Endothelial cell of umbilical vein (primary cell): ENCODE measurements around the gene RAI1. TPM values are rescaled to one million over a fixed set of nuclear protein-coding genes. Genes with fewer than 3 reads are reported as not detected.

ENCODE experiments used
- BruUV-seq: library from RNA; stranded (reverse); fragments of 400-500 nt; replicated peaks from 2 replicates; lab custom pipeline; 2021; lab: Mats Ljungman, UMichigan
- CTCF ChIA-PET: fragments of 300-600, 350-600 bp; sonication (Branson Sonifier 250); formaldehyde crosslinking; loops from one replicate; lab custom pipeline; 2021; ENCODE audit warnings: antibody characterized with exemption, inconsistent platforms; lab: Charles Lee
- POLR2A ChIA-PET: fragments of 300-600, 350-600 bp; sonication (Branson Sonifier 250); formaldehyde crosslinking; loops from one replicate; lab custom pipeline; 2021; ENCODE audit warnings: antibody characterized with exemption, inconsistent platforms; lab: Charles Lee
- DNase-seq: peaks from one replicate; pipeline ENCODE4 v3.0.0-alpha.2; 2011; ENCODE audit warnings: low read depth, low spot score
- FAIRE-seq: peaks from 2 replicates; lab custom pipeline; 2011; peaks lifted over from hg19 to GRCh38; lab: Jason Lieb, UNC
- H2AFZ ChIP-seq: 2 replicates; pipeline ENCODE4 v1.6.0; 2012; ENCODE audit warnings: low read depth, low read length, control low read depth, inconsistent platforms
- H3K27ac ChIP-seq: 2 replicates; pipeline ENCODE4 v1.5.1; 2011; ENCODE audit warnings: low read depth, mild to moderate bottlenecking, control low read depth, low read length, moderate library complexity; ENCODE audit not compliant: insufficient read depth
- H3K27me3 ChIP-seq, 2 experiments: 2 replicates each; pipeline versions ENCODE4 v1.6.0 to v1.6.1; 2011; ENCODE audit warnings: low read length in 2 of 2, mixed read lengths in 1 of 2; ENCODE audit not compliant: control insufficient read depth in 2 of 2, insufficient read depth in 2 of 2
- H3K36me3 ChIP-seq, 2 experiments: 2 replicates in 1 of 2; 3 replicates in 1 of 2; pipeline ENCODE4 v1.5.1; 2011; ENCODE audit warnings: low read length in 2 of 2, mild to moderate bottlenecking in 1 of 2, moderate library complexity in 1 of 2; ENCODE audit not compliant: control insufficient read depth in 2 of 2, insufficient read depth in 2 of 2; ENCODE audit errors: extremely low read depth in 1 of 2
- H3K4me1 ChIP-seq: 3 replicates; pipeline ENCODE4 v1.5.1; 2011; ENCODE audit warnings: mild to moderate bottlenecking, low read length; ENCODE audit not compliant: control insufficient read depth, insufficient read depth; ENCODE audit errors: extremely low read depth
- H3K4me2 ChIP-seq: 2 replicates; pipeline ENCODE4 v1.6.1; 2011; ENCODE audit warnings: low read length, control low read depth, mixed read lengths; ENCODE audit not compliant: insufficient read depth
- H3K4me3 ChIP-seq, 3 experiments: fragments of 200-600 bp in 1 of 3; sonication (generic), shearing (Covaris generic) in 1 of 3; replicated peaks in 1 of 3; 2 replicates each; pipeline ENCODE4 v1.5.1; 2011 to 2016; ENCODE audit warnings: control low read depth in 3 of 3, low read length in 3 of 3, mild to moderate bottlenecking in 2 of 3, inconsistent platforms in 1 of 3, low read depth in 1 of 3, moderate library complexity in 1 of 3; ENCODE audit not compliant: insufficient read depth in 1 of 3
- H3K79me2 ChIP-seq: 2 replicates; pipeline ENCODE4 v1.6.0; 2012; ENCODE audit warnings: low read length, inconsistent platforms; ENCODE audit not compliant: control insufficient read depth, insufficient read depth
- H3K9ac ChIP-seq: replicated peaks from 2 replicates; pipeline ENCODE3; 2011; ENCODE audit warnings: low read length, control low read depth; ENCODE audit not compliant: insufficient read depth; ENCODE audit errors: extremely low read depth
- H3K9me1 ChIP-seq: replicated peaks from 3 replicates; pipeline ENCODE4 v1.6.0; 2011; ENCODE audit warnings: mild to moderate bottlenecking, low read length; ENCODE audit not compliant: control insufficient read depth, insufficient read depth; ENCODE audit errors: extremely low read depth
- H3K9me3 ChIP-seq: replicated peaks from 2 replicates; pipeline ENCODE4 v1.5.1; 2012; ENCODE audit warnings: low read length, inconsistent platforms; ENCODE audit not compliant: control insufficient read depth, insufficient read depth
- H4K20me1 ChIP-seq: replicated peaks from 2 replicates; pipeline ENCODE3; 2011; ENCODE audit warnings: mild to moderate bottlenecking, low read length; ENCODE audit not compliant: control insufficient read depth, insufficient read depth; ENCODE audit errors: extremely low read depth
- CTCF ChIP-seq, 2 donors: IDR thresholded peaks; 1 replicate in 1 of 2; 2 replicates in 1 of 2; pipeline ENCODE4 v1.5.1; 2011; ENCODE audit warnings: low read length in 2 of 2, mild to moderate bottlenecking in 2 of 2, moderate library complexity in 2 of 2, control low read depth in 1 of 2, inconsistent platforms in 1 of 2, low read depth in 1 of 2; ENCODE audit not compliant: insufficient read depth in 1 of 2; ENCODE audit errors: extremely low read depth in 1 of 2
- EZH2 ChIP-seq: IDR thresholded peaks from 2 replicates; pipeline ENCODE4 v1.6.1; 2012; ENCODE audit warnings: borderline replicate concordance, low read depth, mild to moderate bottlenecking, moderate library complexity, low read length, inconsistent platforms; ENCODE audit not compliant: severe bottlenecking
- FOS ChIP-seq: IDR thresholded peaks from 2 replicates; pipeline ENCODE4 v1.6.1; 2011; ENCODE audit warnings: mild to moderate bottlenecking, low read length, moderate library complexity, borderline replicate concordance; ENCODE audit not compliant: insufficient read depth
- GATA2 ChIP-seq: IDR thresholded peaks from 2 replicates; pipeline ENCODE4 v1.7.0; 2011; ENCODE audit warnings: low read depth, mild to moderate bottlenecking, moderate library complexity, mixed read lengths, low read length; ENCODE audit not compliant: insufficient read length, insufficient read depth
- JUN ChIP-seq: IDR thresholded peaks from 2 replicates; pipeline ENCODE4 v1.6.1; 2011; ENCODE audit warnings: borderline replicate concordance, low read depth; ENCODE audit not compliant: insufficient read length, insufficient read depth
- MYC ChIP-seq: IDR thresholded peaks from one replicate; pipeline ENCODE4 v1.6.1; 2011; ENCODE audit warnings: mild to moderate bottlenecking, low read depth, low read length
- POLR2A ChIP-seq: IDR thresholded peaks from 2 replicates; pipeline ENCODE4 v1.6.1; 2012; ENCODE audit warnings: low read depth, mild to moderate bottlenecking, control low read depth, low read length
- POLR2AphosphoS5 ChIP-seq: IDR thresholded peaks from 2 replicates; pipeline ENCODE4 v1.6.1; 2012; ENCODE audit warnings: low read depth, mild to moderate bottlenecking, control low read depth, low read length, moderate library complexity; ENCODE audit not compliant: insufficient read depth
- dilution Hi-C: fragments of 300-500 bp; cut with MboI; formaldehyde crosslinking; loops from one replicate; pipeline ENCODE4 v1.15.0; 2019; ENCODE audit warnings: low sequenced_read_pairs; ENCODE audit not compliant: extremely low pct_ligation_motif_present
- intact Hi-C: fragments of 100-400 bp; cut with micrococcal nuclease; formaldehyde crosslinking; loops from one replicate; pipeline ENCODE4 v1.10.0; 2022
- polyA plus RNA-seq, 4 experiments: library from polyadenylated mRNA; depleted of rRNA in 3 of 4; stranded (reverse) in 3 of 4; unstranded in 1 of 4; fragments of >200 nt; gene quantifications; 2 replicates each; pipeline versions ENCODE4 v1.2.1 to v1.2.3, GENCODE V29; 2011 to 2012; ENCODE audit warnings: missing spikeins in 1 of 4
- total RNA-seq: library from RNA; stranded (reverse); gene quantifications from 2 replicates; pipeline ENCODE4 v1.2.3, GENCODE V29; 2021
- TF ChIP-seq, protein P1 (sequence below): IDR thresholded peaks from 2 replicates; pipeline ENCODE4 v1.6.1; 2011; ENCODE audit not compliant: insufficient read depth, insufficient read length

The RAI1 gene
- total and polyA plus RNA-seq, 2 donors (not counting 3 experiments of a cell fraction or from before 2014, with no cell fraction given), result 7.8 to 43.3 TPM

DNA sequence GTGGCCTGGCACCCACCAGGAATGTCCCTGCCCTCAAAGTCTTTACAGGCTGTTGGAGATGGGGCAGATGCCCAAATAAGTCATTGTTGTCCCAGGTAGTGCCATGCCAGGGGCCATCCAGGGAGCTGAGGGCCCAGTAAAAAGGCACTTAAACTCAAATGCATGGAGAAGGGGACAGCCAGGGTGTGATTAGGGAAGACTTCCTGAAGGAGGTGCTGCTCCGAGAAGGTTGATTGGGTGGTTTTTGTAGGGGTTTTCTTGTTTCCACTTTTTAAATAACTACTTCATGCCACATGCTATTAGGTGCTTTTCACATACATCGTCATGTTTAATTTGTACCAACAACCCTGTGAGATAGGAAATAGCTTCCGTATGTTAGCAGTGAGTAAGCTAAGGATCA, 66.9 kb downstream of the RAI1 start:
- Histone ChIP-seq H3K4me3 (no peak overlapping the region), H3K27ac (no peak overlapping the region), H3K79me2 (peaks cover 30% of the 10 kb centered on the region), H4K20me1 (no peaks in the 10 kb centered on the region), H3K9me1 (no peaks in the 10 kb centered on the region), H3K9me3 (no peaks in the 10 kb centered on the region), H2AFZ (no peak overlapping the region), H3K36me3 (no peaks in the 10 kb centered on the region), H3K4me1 (peaks cover 31% of the 10 kb centered on the region), H3K4me2 (no peak overlapping the region), H3K27me3 (no peaks in the 10 kb centered on the region), H3K9ac (no peak overlapping the region)
- no TSS peak for BruUV-seq
- dilution Hi-C loops, result no loop called here
- DNase-seq (no peak), FAIRE-seq (no peak)
- POLR2A ChIA-PET, result no interaction called here
- TF ChIP-seq POLR2A, result no peak
- TF ChIP-seq CTCF (IDR thresholded peaks at IDR 0.05; ENCODE audit: extremely low read depth in 1 of 2, insufficient read depth in 1 of 2, low read depth in 1 of 2, low read length in 2 of 2), result peak in 1 of 2 donors; percentile 9
- intact Hi-C loops, result no loop called here
- CTCF ChIA-PET, result interaction anchor here (1.2 to 1.6 kb wide), 3 partner anchors 9 to 21 kb away, joined by 3 to 6 read pairs (median 4); no protein-coding TSS in a partner anchor

DNA sequence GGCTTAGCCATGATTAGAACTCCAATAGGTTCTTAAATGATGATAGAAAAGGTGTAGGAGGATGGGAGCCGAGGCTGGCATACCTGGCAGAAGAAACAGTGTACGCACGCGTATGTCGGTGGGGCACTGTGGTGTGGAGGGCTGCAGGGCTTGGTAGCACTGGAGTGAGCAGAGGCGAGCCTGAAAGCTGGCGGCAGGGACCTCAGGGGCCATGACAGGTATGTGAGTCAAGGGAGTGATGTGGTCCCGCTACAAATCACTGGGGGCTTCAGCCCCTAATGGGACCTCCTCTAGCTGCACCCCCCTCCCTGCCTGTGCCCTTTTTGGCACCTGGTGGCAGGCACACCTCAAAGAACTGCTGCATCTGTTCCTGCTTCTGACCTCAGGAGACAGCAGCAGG, 67.3 kb downstream of the RAI1 start:
- H3K79me2 ChIP-seq, result peaks cover 33% of the 10 kb centered on the region

More for the DNA sequence above, 67.3 kb downstream of the RAI1 start:
- Histone ChIP-seq H3K36me3 (no peaks in the 10 kb centered on the region), H3K4me1 (peaks cover 35% of the 10 kb centered on the region), H4K20me1 (no peaks in the 10 kb centered on the region), H3K9me1 (no peaks in the 10 kb centered on the region), H3K9ac (no peak overlapping the region), H3K9me3 (no peaks in the 10 kb centered on the region), H3K27me3 (no peaks in the 10 kb centered on the region), H3K27ac (no peak overlapping the region), H3K4me3 (no peak overlapping the region), H2AFZ (no peak overlapping the region), H3K4me2 (no peak overlapping the region)
- intact Hi-C loops (no loop called here), dilution Hi-C loops (no loop called here)
- TF ChIP-seq POLR2A (no peak), JUN (no peak), FOS (no peak), GATA2 (no peak), CTCF (IDR thresholded peaks at IDR 0.05; ENCODE audit: extremely low read depth in 1 of 2, insufficient read depth in 1 of 2, low read depth in 1 of 2, low read length in 2 of 2) (no peak), MYC (no peak), POLR2AphosphoS5 (no peak), EZH2 (no peak)
- TF ChIP-seq, protein P1, sequence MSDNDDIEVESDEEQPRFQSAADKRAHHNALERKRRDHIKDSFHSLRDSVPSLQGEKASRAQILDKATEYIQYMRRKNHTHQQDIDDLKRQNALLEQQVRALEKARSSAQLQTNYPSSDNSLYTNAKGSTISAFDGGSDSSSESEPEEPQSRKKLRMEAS, result no peak
- CTCF ChIA-PET, result interaction anchor here (1.2 to 1.6 kb wide), 2 partner anchors 9 to 12 kb away, joined by 3 to 6 read pairs; no protein-coding TSS in a partner anchor
- DNase-seq (no peak), FAIRE-seq (no peak)
- POLR2A ChIA-PET, result no interaction called here
- no TSS peak for BruUV-seq
